ENCODE measurements around the gene ZBTB8A. TPM values are rescaled to one million over a fixed set of nuclear protein-coding genes. Genes with fewer than 3 reads are reported as not detected.

The ZBTB8A gene
- total RNA-seq, 1 donor from 2014 or later, result 2.9 TPM

DNA sequence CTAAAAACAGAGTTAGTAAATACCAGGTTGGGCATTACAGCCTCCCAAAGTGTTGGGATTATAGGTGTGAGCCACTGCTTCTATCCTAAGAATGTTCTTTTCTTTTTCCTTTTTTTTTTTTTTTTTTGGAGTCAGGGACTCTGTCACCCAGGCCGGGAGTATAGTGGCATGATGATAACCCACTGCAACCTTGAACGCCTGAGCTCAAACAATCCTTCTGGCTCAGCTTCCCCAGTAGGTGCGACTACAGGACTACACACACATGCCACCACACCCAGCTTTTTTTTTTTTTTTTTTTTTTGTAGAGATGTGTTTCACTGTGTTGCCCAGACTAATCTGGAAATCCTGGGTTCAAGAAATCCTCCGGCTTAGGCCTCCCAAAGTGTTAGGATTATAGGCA is 105.2 kb downstream of the ZBTB8A start:
- DNase-seq (no peak), ATAC-seq (ENCODE audit: poor library complexity) (no peak)
- intact Hi-C loops (cut with DNase I), result no loop called here

DNA sequence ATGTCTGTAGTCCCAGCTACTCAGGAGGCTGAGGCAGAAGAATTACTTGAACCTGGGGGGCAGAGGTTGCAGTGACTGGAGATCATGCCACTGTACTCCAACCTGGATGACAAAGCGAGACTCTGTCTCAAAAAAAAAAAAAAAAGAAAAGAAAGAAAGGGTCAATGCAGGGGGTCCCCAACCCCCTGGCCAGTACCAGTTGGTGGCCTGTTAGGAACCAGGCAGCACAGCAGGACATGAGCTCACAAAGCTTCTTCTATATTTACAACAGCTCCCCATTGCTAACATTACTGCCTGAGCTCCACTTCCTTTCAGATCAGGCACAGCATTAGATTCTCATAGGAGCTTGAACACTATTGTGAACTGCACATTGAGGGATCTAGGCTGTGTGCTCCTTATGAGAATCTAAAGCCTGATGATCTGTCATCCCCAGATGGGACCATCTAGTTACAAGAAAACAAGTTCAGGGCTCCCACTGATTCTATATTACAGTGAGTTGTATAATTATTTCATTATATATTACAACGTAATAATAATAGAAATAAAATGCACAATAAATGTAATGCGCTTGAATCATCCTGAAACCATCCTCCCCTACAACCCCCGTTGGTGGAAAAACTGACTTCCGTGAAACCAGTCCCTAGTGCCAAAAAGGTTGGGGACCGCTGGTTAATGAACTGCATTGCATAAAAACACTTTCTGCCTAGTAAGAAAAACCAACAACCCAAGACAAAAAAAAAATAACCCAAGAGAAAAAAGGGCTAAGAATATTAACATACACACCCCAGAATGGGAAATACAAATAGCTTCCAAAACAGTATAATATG is 108.3 kb downstream of the ZBTB8A start:
- no peak for ATAC-seq (ENCODE audit: poor library complexity)
- no peak for DNase-seq
- intact Hi-C loops (cut with DNase I), result no loop called here

DNA sequence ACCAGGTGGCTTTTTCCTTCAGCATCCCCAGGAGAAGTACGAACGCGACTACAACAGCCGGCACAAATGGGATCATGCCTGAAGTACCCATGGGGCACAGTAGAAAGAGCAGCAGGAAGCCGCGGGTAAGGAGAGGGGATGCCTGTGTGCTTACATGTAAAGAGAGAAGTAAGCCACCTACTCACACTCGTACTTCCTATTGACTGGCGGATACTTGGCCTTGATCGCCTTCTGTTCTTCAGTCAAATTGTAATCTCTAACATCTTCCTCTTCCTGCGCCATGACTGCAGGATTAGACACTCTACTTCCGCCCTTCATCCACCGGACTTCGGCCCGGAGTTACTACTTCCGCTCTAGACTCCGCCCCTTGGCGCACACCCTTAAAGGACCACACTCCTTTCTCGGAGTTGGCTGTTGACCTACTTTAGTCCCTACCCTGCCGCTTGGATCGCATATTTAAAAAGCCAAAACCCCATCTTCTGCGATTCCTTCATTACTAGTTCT is 111.1 kb downstream of the ZBTB8A start, which contains the start of gene ZBTB8OS:
TSS of gene ZBTB8OS (minus strand) at position 303 of the 504 bp plus-strand sequence. CDS start at position 282, 21 bp downstream.
- ATAC-seq (ENCODE audit: poor library complexity) (peak; percentile 92), DNase-seq (peak; percentile 93)
- intact Hi-C loops (cut with DNase I), result no loop called here

DNA sequence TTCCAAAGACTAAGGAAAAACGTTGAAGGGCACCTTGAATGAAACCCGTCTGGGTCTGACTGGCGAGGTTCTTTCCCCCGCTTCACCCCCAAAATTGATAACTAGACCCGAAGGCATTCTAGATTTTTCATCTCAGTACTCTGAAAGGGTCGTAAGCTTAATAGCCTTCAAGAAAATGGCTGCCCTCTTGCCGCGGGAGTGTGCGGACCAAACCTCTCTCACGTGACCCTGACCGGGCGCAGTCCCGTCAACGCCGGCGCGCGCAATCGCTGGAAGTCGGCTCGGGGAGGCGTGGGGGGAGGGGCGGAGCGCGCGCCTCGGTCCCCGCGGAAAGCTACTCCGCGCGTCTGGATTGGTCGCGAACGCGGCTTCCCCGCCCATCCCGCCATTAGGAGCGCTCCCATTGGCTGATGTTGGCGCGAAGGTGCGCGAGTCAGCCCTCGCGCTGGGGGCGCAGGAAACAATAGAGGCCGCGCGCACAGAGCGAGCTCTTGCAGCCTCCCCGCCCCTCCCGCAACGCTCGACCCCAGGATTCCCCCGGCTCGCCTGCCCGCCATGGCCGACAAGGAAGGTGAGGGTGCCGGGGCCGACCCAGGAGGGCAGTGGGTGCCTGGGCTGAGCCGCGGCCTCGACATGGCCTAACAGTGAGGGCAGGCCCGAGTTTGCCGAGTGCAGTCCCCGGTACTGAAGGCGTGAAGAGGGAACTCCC is 111.7 kb downstream of the ZBTB8A start, which contains the start of gene RBBP4:
TSS of gene RBBP4 (plus strand) at position 457 of the 709 bp plus-strand sequence. CDS start at position 556, 99 bp downstream.
- intact Hi-C loops (cut with DNase I), result no loop called here
- DNase-seq, result peak; percentile 99
- ATAC-seq (ENCODE audit: poor library complexity), result peak; percentile 96

DNA sequence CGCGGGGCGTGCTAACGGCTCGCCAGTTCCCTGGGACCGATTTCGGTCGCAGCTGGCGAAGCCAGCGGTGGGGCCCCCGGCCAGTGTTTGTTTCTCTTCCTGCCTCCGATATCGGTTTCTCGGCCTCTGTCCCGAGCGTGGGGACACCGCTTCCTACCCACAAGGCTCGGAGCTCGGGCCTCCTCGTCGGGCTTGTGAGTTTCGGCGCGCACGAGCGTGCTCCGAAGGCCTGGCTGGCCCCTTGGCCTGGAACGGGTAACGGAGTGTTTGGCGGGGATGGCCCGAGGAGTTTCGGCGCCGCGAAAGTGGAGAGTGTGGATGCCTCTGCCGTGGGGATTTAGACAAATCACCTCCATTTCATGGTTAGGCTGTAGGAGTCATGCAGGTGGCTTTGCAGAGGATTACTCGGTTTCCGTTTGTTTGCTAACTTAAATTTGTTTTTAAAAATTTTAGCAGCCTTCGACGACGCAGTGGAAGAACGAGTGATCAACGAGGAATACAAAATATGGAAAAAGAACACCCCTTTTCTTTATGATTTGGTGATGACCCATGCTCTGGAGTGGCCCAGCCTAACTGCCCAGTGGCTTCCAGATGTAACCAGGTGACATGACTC is 112.3 kb downstream of the ZBTB8A start:
- ATAC-seq (ENCODE audit: poor library complexity), result peak; percentile 6
- DNase-seq, result no peak
- intact Hi-C loops (cut with DNase I), result no loop called here

DNA sequence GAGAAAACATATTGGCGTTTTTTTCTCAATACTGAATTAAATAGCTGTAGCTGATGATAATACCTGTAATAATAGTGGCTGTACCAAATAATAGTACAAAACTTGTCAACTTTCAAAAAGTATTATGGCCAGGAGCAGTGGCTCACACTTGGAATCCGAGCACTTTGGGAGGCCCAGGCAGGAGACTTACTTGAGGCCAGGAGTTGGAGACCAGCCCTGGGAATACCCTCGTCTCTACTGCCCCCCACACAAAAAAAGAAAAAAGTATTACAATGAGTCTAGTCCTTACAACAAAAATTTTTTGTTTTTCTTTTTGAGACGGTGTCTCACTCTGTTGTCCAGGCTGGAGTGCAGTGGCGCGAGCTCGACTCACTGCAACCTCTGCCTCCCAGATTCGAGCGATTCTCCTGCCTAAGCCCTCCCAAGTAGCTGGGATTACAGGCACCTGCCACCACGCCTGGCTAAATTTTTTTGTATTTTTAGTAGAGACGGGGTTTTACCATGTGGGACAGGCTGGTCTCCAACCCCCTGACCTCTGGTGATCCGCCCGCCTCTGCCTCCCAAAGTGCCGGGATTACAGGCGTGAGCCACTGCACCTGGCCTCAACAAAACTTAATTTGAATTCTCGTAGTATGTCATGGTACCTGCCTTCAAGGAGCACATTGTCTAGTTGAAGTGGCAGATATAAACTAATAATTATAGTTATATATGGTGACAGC is 113.2 kb downstream of the ZBTB8A start:
- DNase-seq (no peak), ATAC-seq (ENCODE audit: poor library complexity) (no peak)
- intact Hi-C loops (cut with DNase I), result no loop called here

Other genes with a start within 250 kb of the ZBTB8A start
- 41.0 TPM for gene HDAC1, start 247.3 kb upstream of the ZBTB8A start, total RNA-seq
- gene MARCKSL1, start 203.2 kb upstream of the ZBTB8A start, total RNA-seq, result 16.1 TPM
- gene FAM229A, start 176.9 kb upstream of the ZBTB8A start, total RNA-seq, result 1.7 TPM
- gene TSSK3, start 176.9 kb upstream of the ZBTB8A start, total RNA-seq, result 1.0 TPM
- 43.7 TPM for gene BSDC1, start 145.0 kb upstream of the ZBTB8A start, total RNA-seq
- not detected for gene ZBTB8B, start 74.4 kb upstream of the ZBTB8A start, total RNA-seq
- gene ZBTB8OS, start 111.1 kb downstream of the ZBTB8A start, total RNA-seq, result 34.4 TPM
- gene RBBP4, start 111.8 kb downstream of the ZBTB8A start, total RNA-seq, result 89.7 TPM
- gene SYNC, start 163.3 kb downstream of the ZBTB8A start, total RNA-seq, result 22.1 TPM